HG02852 (cell line): ENCODE measurements around the gene LRRC72.
"Not testable (repeated sequence)": the region's sequence is repeated elsewhere in the genome, so short reads cannot be mapped to it uniquely, and the experiment has no call there.

Source experiments
- ATAC-seq: cut with Tn5 transposase; IDR thresholded peaks from one replicate; pipeline ENCODE4 v1.9.1; 2021; ENCODE audit warnings: mild to moderate bottlenecking, moderate library complexity; ENCODE audit not compliant: unreplicated experiment

LRRC72 gene

DNA sequence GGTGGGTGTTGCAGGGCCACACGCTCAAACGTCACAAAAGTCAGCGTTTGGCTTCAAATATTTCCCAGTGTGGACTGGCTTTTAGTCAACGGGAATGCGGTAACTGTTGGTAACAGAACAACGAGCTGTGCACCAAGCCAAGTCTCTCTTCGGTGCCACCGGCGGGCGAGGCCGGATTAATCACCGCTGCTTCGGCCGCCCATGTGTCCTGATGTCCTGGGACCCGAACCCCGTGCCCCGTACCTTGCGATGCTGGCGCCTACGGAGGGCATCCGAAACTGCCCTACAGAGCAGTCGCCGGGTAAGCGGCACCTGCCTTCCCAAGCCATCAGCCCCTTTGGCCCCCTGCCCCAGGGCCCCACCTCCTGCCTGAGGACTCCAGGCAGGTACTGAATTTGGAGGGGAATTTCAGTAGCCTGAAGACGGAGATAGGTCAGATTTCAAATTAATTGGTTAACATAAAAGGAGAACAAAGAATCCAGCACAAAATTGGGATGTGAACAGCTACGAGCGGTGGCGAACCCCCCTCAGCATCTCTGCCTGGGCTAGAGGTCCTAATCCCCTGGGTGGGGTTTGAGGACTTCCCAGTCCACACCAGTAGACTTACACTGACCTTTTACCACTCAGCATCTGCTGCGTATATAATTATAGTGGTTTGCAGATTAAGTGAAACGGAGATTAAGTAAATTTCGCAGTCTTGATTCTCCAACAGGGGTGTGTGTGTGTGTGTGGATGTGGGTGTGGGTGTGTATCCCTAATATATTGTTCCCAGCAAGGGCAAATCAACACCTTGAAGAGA is at the start of gene LRRC72:
LRRC72 (plus strand) TSS at position 84 of the 799 bp plus-strand sequence; CDS start at position 212, 128 bp downstream.
- ATAC-seq: no peak

DNA sequence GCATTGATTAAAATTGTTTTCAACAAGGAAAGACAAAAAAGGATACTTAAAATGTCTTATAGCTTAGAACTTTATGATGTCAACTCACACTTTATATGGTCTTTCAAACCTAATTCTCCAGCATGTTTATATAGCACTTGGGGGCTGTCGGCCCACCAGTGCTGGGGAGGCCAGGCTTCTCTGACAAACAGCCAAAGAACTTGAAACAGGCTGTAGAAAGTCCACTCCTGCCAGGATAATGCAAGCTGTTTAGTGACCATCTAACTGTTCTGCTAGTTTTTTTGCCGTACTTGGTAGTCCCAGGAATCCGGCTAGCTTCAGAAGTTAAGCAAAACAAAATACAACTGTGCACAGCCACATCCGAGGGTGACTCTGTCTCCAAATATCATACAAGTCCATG is 47.5 kb upstream of the LRRC72 start:
- ATAC-seq: no peak

DNA sequence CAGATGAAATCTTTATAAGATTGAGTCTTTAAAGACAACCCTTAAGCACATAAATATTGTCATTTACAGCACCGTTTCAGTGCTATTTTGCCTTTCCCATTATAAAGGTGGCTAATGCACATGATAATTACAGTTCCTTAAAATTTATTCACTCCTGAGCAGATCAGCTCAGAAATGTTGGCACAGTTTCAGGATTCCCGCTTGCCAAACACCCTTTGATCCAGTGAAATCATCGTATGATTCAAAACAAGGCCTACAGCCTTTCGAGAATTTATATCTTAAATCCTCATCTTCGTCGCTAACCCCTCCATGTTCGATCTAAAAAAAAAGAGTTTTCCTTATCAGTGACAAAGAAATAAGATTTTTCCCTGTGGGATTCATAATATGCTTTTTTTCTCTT is 47.0 kb upstream of the LRRC72 start:
- ATAC-seq: no peak

DNA sequence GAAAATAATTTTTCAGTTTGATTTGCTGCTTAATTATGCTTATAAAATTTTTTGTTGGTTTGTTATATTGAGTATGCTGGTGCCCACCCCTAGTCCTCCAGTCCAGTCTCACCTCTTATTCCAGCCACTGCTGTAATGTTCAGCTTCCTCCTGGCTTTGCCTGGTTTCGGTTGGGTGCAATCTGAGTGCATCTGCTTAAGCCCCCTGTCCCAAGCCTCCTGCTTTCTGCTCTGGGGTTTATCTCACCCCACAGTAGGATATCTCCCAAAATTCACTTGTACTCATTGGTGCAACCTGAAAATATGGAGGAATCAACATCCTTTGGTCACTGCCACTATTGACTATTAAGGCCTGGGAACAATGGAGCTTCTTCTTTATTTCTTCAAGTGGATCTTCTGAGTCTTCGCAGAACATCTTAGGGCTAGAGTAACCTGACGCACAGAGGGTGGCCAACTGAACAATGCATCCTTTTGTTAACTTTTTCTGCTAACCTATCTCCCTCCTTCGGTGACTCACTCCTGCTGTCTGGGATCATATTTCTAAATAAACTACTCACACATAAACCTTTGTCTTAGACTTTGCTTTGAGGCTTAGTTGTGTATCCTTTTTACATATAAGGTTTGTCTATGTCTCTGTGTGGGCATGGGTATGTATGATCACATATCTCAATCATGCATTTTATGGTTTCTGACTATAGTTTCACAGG is 42.0 kb upstream of the LRRC72 start:
- no peak for ATAC-seq

DNA sequence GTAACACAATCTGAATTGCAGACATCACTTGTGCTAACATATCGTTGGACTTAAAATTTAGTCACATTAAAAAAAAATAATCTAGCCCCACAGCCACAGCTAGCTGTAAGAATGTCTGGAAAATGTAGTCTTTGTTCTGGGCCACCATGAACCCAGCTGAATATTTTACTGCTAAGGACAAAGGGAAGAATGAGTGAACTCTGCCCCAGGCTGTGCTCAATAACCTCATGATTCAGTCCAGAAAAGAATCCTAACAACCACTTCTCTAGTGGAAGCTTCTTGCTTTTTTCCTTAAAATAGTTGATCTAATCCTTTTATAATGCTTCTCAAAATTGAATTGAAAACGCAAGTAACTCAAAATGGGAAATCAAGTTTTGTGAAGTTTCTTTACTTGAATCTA is 35.5 kb upstream of the LRRC72 start:
- no peak for ATAC-seq

DNA sequence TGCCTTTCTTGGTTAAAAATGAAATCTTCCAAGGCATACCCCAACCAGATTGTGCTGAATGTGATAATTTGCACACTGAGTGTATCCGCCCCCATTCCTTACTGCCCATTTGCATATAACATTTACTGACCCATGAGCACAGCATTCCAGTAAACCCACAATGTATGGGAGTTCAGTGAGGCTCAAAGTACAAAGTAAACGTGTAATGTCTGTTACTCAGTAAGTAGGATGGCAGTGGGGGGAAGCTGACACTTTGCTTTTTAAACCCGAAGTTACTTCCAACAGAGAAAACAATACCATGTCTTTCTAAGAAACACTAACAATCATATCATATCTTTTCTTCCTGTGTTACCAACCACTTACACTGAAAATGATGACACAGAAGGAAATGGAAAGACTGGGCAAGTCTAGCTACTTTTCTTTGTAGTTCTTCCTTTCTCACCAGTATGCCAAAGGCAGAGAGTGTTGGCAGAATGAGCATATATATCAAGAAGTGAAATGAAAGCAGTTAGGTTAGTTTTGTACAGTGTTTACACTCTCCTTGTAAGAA is 34.0 kb upstream of the LRRC72 start:
- ATAC-seq: no peak

DNA sequence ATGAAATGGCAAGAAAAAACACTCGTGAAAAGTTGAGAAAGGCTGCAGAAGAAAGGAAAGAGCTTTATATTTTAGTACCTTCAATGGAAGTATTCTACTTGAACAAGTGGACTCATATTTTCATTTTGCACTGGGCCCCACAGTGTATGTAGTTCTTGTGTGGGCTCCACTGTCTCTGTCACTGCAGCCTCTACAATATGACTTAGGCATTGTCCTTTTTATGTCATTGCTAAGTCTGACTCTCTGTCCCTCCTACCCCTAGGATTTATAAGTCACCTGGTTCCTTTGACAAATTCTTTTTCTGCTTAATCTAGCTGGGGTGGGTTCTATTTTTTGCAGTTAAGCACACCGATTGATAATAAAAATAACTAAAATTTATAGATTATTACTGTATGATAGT is 33.4 kb upstream of the LRRC72 start:
- no peak for ATAC-seq

DNA sequence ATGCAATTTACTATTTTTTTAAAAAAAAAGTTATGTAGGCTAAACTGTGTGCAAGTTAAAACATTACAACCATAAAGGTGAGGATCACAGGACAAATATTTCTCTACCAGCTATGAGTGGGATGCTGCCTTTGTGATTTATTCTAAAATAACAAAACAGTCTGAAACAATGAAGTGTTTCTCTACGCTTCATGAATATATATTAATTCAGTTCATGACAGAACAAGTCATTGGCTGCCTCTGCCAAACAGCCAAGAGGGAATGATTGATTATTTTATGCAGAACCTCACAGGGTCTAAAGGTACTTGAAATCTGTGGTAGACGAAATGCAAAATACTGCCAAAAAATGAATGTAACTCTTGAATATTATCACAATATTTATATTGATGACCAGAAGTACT is 32.1 kb upstream of the LRRC72 start:
- ATAC-seq: no peak

DNA sequence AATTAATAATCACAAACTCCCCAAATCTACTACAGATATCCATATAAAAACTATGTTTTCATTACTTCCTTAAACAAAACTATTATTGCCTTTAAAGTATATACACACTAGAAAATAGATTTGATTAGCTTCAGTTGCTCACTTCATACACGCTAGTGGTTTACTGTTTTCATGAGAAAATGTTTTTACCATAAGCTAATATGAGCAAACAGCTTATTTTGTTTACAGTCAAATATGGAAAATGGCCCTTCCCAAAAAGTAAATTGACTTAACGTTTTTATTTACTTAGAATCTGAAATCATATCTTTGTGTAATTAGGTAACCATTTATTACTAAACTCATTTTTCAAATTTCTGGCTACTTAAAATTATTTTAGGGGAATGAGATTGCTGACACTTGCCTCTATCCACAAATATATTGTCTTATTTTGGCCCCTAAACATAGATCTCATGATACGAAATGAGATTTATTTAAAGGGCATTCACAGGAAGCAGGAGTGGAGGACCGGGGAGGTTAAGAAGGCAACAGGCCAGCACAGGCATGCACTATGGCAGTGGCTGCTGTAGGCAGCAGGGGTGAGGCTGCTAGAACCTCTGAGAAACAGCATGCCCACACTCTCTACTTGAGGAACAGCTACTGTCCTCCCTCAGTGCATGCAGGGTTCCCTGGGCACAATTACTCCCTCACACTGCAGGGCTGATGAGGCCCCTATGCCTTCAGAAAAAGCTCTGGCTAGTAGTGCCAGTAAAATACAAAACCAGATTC is 31.5 kb upstream of the LRRC72 start:
- ATAC-seq: no peak

DNA sequence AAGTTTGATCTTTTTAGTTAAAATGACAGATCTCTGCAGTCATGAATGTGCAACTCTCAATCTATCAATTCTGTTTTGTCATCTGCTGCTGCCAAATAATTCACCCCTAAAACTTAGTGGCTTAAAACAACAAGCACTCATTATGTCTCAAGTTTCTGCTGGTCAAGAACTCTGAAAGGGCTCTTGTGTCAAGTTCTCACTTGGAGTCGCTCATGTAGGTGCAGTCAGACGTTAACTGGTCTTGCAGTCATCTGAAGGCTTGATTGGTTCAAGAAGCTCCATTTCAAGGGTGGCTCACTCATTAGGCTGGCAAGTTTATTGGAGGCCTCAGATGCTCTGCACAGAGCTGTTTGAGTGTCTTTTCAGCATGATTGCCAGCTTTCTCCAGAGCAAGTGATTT is 28.5 kb upstream of the LRRC72 start:
- ATAC-seq: no peak

DNA sequence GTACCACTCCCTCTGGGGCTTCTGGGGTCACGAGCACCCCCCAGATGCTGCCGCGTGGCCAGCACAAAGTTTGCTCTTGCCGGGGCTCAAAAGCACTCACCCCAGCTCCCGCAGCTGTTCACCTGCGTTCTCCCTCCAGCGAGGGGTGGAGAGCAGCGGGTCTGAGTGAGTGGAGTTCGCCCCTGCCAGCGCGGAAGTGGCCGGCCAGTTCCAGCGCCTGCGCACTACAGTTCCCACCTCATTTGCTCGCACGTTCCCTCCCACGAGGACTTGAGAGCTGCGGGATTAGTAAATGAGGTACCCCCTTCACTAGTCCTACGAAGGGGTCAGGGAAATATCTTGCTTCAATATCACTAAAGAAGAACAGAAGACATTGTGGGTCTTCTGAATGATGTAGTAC is 24.3 kb upstream of the LRRC72 start:
- no peak for ATAC-seq

DNA sequence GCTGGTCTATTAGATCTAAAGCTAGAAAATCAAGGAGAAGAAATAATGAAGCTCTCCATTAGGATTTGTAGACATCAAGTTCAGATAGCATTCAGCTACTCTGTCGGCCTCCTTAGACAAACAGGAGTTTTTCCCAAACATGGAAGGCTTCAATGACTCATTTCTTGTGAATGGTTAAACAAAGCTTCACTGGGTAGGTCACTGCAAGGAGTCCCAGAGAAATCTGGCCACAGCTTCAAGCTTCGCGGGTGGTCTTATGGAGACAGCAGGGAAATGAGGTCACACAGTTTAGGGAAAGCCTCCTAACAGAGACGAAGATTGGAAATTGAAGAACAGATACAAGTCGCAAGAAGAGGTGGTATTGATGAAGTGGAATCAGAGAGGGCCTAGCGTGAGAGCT is 22.6 kb upstream of the LRRC72 start:
- ATAC-seq: no peak

DNA sequence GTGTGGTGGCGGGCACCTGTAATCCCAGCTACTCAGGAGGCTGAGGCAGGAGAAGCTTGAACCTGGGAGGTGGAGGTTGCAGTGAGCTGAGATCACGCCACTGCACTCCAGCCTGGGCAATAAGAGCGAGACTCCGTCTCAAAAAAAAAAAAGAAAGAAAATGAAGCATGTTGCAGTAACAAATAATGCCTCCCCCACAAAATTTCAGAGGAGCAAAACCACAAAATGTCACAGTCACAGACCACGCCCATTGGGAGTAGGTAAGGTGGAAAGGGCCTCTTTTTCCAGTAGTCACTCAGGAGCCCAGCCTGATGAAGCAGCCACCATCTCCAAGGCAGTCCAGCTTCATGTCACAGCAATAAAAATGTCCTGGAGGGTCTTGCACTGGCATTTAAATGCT is 20.2 kb upstream of the LRRC72 start:
- not testable (repeated sequence) for ATAC-seq

DNA sequence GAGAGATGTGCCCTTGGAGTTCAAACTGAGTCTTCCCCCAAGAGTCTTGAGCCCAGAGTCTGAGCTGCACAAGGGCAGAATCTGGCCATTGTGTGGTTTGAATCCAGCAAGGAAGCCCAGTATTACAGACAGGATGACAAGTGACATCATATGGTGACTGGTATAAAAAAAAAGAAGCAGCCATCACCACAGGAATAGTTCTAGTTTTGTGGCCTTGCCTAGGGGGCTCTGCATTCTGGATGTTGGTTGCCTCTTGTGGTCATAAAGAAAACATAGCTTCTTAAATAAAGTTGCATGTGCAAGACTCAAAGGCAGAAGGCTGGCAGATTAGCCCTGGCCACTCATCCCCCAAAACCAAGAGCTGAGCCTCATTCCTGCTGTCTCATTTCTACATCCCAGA is 16.8 kb upstream of the LRRC72 start:
- ATAC-seq: no peak

DNA sequence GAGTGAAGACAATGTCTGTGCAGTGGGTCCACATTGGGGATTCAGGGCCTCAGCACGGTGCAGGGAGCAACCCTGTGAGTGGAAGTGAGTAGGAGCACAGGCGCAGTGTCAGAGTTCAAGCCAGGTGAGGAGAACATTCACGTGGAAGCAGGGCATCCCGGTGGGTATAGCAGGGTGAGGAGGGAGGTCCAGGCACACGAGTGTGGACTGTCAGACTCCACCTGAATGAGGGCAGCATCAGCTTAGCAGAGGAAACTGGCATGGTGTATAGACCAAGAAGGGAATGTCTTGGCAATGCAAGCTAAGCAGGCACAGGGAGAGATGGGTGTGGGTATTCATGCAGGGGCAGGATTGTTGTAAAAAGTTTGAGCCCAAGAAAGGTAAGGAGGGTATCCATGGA is 15.3 kb upstream of the LRRC72 start:
- no peak for ATAC-seq

DNA sequence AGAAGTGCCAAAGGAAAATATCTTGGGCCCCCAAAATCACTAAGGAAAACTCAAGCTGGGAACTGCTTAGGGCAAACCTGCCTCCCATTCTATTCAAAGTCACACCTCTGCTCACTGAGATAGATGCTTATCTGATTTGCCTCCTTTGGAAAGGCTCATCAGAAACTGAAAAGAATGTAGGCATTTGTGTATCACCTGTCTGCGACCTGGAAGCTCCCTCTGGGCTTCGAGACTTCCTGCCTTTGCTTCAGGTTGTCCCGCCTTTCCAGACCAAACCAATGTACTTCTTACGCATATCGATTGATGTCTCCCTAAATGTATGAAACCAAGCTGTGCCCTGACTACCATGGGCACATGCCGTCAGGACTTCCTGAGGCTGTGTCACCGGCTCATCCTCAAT is 14.5 kb upstream of the LRRC72 start:
- ATAC-seq: no peak

DNA sequence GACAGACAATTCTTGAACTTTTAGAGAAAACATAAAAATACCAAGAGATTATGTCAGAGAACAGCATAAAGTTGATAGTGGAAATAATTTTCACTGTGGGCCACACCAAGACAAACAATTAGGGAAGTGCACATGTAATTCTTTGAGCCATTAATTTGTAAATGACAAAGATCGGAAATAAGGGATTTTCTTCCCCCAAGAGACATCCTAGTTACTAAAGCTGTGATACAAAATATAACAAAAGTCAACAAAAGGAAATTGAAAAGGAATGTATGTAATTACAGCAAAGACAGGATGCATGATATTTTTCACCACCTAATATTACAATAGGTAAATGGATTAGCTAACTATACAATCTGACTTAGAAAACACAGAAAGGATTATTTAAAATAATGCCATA is 12.4 kb upstream of the LRRC72 start:
- no peak for ATAC-seq

DNA sequence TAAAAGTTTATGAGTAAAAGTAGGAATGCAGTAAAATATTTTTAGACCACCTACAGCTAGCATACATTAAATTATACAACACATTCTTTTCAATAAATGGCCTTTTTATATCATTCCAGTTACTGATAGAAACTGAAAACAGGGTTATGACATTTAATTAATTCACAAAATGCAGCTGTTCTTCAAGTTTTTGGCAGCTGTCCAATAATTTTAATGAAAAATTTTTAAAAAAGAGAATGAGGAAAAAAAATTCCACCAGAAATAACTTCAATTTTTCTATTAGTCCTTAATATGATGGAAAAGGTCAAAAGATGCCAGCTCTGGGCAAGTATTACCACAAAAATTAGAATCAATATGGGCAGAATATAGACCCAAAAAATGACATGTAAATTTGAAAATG is 11.9 kb upstream of the LRRC72 start:
- no peak for ATAC-seq

DNA sequence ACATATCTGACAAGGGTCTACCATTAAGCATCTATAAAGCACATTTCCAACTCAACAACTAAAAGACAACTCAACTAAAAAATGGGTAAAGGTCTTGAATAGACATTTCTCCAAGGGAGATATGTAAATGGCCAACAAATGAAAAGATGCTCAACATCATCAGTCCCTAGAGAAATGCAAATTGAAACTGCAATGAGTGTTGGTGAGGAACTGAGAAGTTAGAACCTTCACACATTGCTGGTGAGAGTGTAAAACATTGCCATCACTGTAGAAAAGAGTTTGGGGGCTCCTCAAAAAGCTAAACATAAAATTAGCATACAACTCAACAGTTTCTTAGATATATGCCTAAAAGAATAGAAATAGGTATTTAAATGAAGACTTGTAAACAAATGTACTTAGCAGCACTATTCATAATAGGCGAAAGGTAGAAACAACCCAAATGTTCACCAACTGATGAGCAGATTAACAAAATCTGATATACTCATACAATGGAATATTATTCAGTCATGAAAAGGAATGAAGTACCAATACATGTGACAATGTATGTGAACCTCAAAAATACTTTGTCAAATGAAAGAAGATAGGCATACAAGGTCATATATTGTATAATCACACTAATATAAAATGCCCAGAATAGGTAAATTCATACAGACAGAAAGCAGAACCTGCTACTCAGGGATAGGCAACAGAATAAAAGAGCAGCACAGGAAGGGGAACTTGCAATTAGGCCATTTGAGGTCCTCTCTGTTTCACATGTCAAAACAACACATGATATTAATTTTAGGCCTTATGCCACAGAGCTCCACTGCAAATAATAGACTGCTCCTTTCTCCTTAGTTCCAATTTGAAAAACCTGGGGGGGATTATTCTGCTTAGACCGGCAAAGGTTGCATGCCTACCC is 10.6 kb upstream of the LRRC72 start:
- no peak for ATAC-seq

DNA sequence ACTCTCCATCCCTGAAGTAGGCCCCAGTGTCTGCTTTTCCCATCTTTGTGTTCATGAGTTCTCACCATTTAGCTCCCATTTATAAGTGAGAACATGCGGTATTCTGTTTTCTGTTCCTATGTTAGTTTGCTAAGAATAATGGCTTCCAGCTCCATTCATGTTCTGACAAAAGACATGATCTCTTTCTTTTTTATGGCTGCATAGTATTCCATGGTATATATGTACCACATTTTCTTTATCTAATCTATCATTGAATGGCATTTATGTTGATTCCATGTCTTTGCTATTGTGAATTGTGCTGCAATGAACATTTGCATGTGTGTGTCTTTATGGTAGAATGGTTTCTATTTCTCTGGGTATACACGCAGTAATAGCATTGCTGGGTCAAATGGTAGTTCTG is 6.6 kb upstream of the LRRC72 start:
- not testable (repeated sequence) for ATAC-seq
